ENCODE results near the gene NEU2.

The NEU2 gene

DNA sequence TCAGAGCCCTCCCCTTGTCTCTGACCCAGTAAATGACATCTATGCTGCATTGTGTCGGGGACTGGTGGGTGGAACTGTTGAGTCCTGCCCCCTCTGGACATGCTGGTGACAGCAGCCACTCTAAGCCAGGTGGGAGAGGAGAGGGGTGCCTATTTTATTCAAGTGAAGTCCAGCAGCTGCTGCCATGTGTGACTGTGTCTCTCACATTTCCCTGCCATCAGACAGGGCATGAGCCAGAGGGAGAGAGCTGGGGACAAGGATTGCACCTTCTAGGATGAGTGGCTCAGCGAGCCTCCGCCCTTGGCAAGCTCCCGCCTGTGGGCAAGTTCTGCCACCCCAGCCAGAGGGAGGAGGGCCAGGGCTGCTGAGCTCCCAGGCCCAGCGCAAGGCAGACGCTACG, 33.1 kb upstream of the NEU2 start:
- H3K36me3 ChIP-seq (ENCODE audit: insufficient read depth, low read length), result no peaks in the 10 kb centered on the region
- H3K4me2 ChIP-seq (ENCODE audit: low read length), result no peak overlapping the region
- no peak overlapping the region for H3K9ac ChIP-seq (ENCODE audit: low read length)
- no peaks in the 10 kb centered on the region for H3F3A ChIP-seq (ENCODE audit: insufficient read depth, low read length)
- H3K27me3 ChIP-seq (ENCODE audit: insufficient read depth, low read length), result no peaks in the 10 kb centered on the region; the same call in 1 of the 2 replicates
- no peaks in the 10 kb centered on the region for H3K4me1 ChIP-seq (ENCODE audit: insufficient read depth, low read length, severe bottlenecking)
- no peaks in the 10 kb centered on the region for H3K9me2 ChIP-seq (ENCODE audit: low read depth, low read length)
- no peak overlapping the region for H3K4me3 ChIP-seq (ENCODE audit: low read depth, low read length, poor library complexity, severe bottlenecking)
- no peaks in the 10 kb centered on the region for H3K79me2 ChIP-seq (ENCODE audit: insufficient read depth, low read length)
- TF ChIP-seq, protein P1, sequence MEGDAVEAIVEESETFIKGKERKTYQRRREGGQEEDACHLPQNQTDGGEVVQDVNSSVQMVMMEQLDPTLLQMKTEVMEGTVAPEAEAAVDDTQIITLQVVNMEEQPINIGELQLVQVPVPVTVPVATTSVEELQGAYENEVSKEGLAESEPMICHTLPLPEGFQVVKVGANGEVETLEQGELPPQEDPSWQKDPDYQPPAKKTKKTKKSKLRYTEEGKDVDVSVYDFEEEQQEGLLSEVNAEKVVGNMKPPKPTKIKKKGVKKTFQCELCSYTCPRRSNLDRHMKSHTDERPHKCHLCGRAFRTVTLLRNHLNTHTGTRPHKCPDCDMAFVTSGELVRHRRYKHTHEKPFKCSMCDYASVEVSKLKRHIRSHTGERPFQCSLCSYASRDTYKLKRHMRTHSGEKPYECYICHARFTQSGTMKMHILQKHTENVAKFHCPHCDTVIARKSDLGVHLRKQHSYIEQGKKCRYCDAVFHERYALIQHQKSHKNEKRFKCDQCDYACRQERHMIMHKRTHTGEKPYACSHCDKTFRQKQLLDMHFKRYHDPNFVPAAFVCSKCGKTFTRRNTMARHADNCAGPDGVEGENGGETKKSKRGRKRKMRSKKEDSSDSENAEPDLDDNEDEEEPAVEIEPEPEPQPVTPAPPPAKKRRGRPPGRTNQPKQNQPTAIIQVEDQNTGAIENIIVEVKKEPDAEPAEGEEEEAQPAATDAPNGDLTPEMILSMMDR (IDR thresholded peaks at IDR 0.05; ENCODE audit: low read length), result peak; percentile 24
- no peak for TF ChIP-seq EZH2 (IDR thresholded peaks at IDR 0.05; ENCODE audit: borderline replicate concordance, low read length)
- no peak overlapping the region for H3K27ac ChIP-seq (ENCODE audit: low read depth, low read length, poor library complexity, severe bottlenecking)
- no peak overlapping the region for H2AFZ ChIP-seq (ENCODE audit: low read length)
- H3K9me3 ChIP-seq (ENCODE audit: low read length), result no peaks in the 10 kb centered on the region
- no peaks in the 10 kb centered on the region for H4K20me1 ChIP-seq (ENCODE audit: insufficient read depth, low read length)

DNA sequence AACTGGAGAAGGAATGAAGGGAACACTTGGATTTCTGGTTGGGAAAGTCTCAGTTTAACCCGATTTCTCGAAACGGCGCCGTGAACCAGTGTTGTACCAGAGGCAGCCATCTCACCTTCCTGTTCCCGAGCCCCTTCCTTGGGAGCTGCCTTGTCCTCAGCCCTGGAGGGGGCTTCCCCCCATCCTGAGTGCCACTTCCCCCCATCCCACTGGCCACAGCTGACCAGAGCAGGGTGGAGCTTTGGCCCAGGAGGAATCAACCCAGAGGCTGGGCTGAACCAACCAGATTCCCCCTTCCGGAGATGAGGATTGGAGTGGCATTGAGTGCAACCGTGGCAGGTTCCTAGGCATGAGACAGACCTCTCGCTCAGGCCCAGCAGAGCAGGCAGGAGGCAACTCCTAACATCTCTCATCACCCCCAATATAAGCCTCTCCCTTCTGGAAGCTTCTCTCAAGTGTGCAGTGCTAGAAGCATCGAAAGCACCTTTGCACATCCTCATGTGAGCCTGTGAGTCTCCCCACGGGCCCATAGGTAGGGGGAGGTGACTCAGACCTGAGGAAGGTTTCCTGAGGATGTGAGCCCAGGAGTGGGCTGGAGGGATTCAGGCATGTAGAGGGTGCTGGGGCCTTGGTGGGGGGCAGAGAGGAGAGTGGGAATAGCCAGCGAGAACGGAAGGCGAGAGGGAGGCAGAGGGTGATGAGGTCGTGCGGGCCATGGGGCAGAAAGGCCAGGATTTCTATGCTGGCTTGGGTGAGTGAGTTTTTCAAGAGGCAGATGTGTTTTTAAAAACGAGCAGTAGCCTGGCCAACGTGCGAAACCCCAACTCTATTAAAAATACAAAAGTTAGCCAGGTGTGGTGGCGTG, 31.4 kb upstream of the NEU2 start:
- no peak overlapping the region for H3K4me2 ChIP-seq (ENCODE audit: low read length)
- no peaks in the 10 kb centered on the region for H3K9me3 ChIP-seq (ENCODE audit: low read length)
- no peak overlapping the region for H3K4me3 ChIP-seq (ENCODE audit: low read depth, low read length, poor library complexity, severe bottlenecking)
- H3F3A ChIP-seq (ENCODE audit: insufficient read depth, low read length), result no peaks in the 10 kb centered on the region
- H3K27me3 ChIP-seq (ENCODE audit: insufficient read depth, low read length), result no peaks in the 10 kb centered on the region; the same call in 1 of the 2 replicates
- H3K27ac ChIP-seq (ENCODE audit: low read depth, low read length, poor library complexity, severe bottlenecking), result no peak overlapping the region
- no peaks in the 10 kb centered on the region for H4K20me1 ChIP-seq (ENCODE audit: insufficient read depth, low read length)
- no peak overlapping the region for H3K9ac ChIP-seq (ENCODE audit: low read length)
- H3K79me2 ChIP-seq (ENCODE audit: insufficient read depth, low read length), result no peaks in the 10 kb centered on the region
- no peaks in the 10 kb centered on the region for H3K4me1 ChIP-seq (ENCODE audit: insufficient read depth, low read length, severe bottlenecking)
- H3K36me3 ChIP-seq (ENCODE audit: insufficient read depth, low read length), result no peaks in the 10 kb centered on the region
- no peak overlapping the region for H2AFZ ChIP-seq (ENCODE audit: low read length)
- no peak for TF ChIP-seq EZH2 (IDR thresholded peaks at IDR 0.05; ENCODE audit: borderline replicate concordance, low read length)
- TF ChIP-seq, protein P1 (IDR thresholded peaks at IDR 0.05; ENCODE audit: low read length), result no peak
- no peaks in the 10 kb centered on the region for H3K9me2 ChIP-seq (ENCODE audit: low read depth, low read length)

DNA sequence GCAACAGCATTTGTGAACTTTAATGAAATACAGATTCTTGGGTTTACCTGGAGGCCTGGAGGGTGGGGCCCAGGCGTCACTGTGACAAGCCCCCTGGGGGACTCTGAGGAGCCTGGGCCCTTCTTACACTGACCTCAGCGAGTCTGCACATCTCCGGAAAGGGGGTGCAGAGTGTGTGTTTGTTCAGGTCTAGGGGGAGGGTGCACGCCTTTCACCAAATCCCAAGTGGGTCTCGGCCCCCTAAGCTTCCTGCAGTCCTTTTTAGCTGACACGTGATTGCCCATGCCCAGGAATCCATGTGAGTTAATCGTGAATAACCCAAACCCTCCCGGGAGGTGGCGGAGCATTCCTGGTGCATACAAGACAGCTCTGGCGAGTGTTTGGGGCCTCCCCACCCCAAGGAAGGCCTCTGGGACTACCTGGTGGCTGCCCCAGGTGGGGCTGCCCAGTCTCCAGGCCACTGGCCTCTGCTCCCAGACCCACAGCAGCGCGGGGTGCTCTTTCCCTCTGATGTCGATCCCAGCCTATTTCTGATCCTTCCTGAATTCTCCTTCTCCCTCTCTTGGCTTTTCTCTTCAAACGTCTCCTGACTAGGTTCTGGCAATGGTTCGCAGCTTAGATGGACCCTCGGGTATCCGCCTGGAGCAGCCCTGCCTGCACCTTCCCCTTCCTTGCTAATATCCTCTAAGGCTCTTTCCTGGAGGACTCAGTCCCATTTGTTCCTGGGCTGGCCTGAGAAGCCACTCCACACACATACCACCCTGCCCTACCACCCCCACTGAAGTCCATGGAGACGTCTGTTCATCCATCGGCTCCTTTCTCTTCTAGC, 29.4 kb upstream of the NEU2 start:
- Histone ChIP-seq H4K20me1 (ENCODE audit: insufficient read depth, low read length) (no peaks in the 10 kb centered on the region), H2AFZ (ENCODE audit: low read length) (no peak overlapping the region), H3K4me1 (ENCODE audit: insufficient read depth, low read length, severe bottlenecking) (no peaks in the 10 kb centered on the region)

More for the DNA sequence above, 29.4 kb upstream of the NEU2 start:
- H3K4me3 ChIP-seq (ENCODE audit: low read depth, low read length, poor library complexity, severe bottlenecking), result no peak overlapping the region
- no peak overlapping the region for H3K27ac ChIP-seq (ENCODE audit: low read depth, low read length, poor library complexity, severe bottlenecking)
- no peak overlapping the region for H3K9ac ChIP-seq (ENCODE audit: low read length)
- no peaks in the 10 kb centered on the region for H3K79me2 ChIP-seq (ENCODE audit: insufficient read depth, low read length)
- no peaks in the 10 kb centered on the region for H3F3A ChIP-seq (ENCODE audit: insufficient read depth, low read length)
- H3K9me2 ChIP-seq (ENCODE audit: low read depth, low read length), result no peaks in the 10 kb centered on the region
- no peak for TF ChIP-seq EZH2 (IDR thresholded peaks at IDR 0.05; ENCODE audit: borderline replicate concordance, low read length)
- TF ChIP-seq, protein P1 (IDR thresholded peaks at IDR 0.05; ENCODE audit: low read length), result no peak
- H3K9me3 ChIP-seq (ENCODE audit: low read length), result no peaks in the 10 kb centered on the region
- H3K27me3 ChIP-seq (ENCODE audit: insufficient read depth, low read length), result no peaks in the 10 kb centered on the region; the same call in 1 of the 2 replicates
- H3K36me3 ChIP-seq (ENCODE audit: insufficient read depth, low read length), result no peaks in the 10 kb centered on the region
- no peak overlapping the region for H3K4me2 ChIP-seq (ENCODE audit: low read length)
